RPMI7951 (cell line): Measurements from ENCODE around the gene SH3BP2. TPM values are rescaled to one million over a fixed set of nuclear protein-coding genes. Genes with fewer than 3 reads are reported as not detected.

Experiments used
- DNase-seq: peaks from one replicate; pipeline ENCODE4 v3.0.0-alpha.2; 2012; ENCODE audit warnings: low read depth
- total RNA-seq: library from RNA; depleted of rRNA; stranded (reverse); fragments of >200 nt; shearing (Covaris generic); gene quantifications from 2 replicates; pipeline ENCODE4 v1.2.3, GENCODE V29; 2014

The SH3BP2 gene
- total RNA-seq, 1 experiment from 2014 or later, result 24.8 TPM

DNA sequence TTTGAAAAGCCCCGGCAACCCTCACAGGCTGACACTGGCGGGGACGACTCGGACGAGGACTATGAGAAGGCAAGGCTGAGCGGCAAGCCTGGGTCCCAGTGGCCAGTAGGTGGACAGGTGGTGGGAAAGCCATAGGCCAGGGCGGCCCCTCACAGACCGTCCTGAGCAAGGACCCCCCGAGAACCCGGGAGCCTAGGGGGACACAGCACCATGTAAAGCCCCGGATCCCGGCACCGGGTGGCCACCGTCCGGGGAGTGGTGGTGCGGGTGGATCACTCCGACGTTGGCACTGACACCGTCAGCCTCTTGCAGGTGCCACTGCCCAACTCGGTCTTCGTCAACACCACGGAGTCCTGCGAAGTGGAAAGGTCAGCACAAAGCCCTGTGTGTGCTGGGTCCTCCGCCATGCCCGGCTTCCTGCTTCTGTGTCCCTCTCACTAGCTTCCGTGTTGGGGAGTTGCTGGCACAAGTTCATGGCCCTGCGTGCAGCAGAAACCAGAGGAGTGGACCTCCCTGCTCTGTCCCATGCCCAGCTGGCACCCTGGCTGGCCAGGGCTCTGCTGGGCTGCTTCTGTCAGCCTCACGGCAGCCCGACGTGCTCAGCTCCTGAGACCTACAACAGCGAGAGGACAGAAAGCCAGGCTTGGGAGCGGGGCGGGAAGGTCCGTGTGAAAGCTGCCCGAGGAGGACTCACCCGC lies 38.9 kb downstream of the SH3BP2 start:
- DNase-seq, result no peak

DNA sequence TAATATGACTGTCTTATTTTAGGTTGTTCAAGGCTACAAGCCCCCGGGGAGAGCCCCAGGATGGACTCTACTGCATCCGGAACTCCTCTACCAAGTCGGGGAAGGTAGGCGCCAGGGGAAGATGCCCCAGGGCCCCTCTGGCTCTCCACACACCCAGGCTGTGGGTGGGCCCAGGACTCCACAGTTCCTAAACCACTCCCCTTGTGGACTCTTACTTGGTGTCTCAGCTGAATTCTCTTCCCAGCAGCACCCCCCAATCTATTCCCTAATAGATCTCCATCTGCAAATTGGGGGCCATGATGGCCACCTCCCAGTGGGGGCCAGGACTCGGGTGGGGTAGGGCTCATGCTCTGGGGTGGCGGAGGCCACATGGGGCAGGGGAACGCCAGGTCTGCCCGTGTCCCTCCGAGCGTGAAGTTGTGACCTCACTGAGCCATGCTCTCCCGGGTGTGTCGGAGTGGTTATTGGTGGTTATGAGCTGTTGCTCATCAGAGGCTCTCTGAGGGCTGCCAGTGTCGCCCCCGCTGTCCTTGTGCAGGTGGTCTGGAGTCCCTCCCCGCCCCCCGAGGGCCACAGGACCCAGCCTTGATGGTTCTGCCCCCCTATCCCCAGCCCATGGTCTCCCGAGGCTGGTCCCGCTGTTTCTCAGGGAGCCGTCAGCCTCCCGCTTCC lies 39.6 kb downstream of the SH3BP2 start:
- no peak for DNase-seq

GRCh38 chr4:2832981-2833670 lies 40.2 kb downstream of the SH3BP2 start:
- no peak for DNase-seq

- no peak for DNase-seq
Measured at GRCh38 chr4:2833671-2834000, 40.8 kb downstream of the SH3BP2 start.

DNA sequence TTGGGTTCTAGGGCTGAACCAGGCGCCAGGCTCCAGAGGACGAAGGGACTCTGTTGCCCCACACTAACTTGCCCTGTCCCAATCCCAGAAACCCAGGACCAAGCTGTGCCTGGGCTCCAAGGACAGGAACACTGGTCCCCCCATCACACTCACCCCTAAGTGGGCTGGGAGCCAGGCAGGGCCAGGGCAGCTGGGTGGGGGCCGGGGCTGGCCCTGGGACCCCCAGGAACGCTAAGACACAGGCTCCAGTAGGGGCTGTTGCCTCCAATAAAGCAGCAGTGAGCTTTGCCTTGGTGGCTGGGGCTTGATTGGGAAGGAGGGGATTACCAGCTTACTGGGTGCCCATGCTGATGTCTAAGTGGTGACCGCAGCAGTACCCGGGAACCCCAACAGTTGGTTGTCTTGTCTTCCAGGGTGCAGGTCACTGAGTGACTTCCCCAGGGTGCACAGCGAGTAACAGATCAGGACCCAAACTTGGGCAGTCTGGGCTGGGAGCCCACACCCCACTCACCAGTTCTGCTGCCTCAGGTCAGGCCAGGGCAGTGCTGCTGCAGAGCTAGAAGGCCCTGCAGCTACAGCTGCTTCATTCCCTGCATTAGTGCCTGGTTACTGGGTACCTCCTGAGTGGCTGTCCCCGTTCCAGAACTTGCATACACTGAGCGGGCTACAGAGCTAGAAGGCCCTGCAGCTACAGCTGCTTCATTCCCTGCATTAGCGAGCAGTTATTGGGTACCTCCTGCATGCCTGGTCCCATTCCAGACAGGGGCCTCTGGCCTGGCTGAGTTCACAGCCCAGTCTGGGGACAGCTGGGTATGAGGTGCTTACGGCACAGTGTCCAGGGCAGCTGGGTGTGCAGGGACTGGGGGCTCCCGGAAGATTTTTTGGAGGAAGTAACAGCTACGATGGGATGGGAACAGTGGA lies 41.4 kb downstream of the SH3BP2 start:
- DNase-seq, result no peak

GRCh38 chr4:2835978-2836377 lies 43.1 kb downstream of the SH3BP2 start:
- DNase-seq, result no peak

- DNase-seq, result no peak
Measured at GRCh38 chr4:2836391-2836859, 43.5 kb downstream of the SH3BP2 start.

- DNase-seq, result no peak
Measured at GRCh38 chr4:2837110-2837903, 44.4 kb downstream of the SH3BP2 start.

- no peak for DNase-seq
Measured at GRCh38 chr4:2837904-2838496, 45.1 kb downstream of the SH3BP2 start.

DNA sequence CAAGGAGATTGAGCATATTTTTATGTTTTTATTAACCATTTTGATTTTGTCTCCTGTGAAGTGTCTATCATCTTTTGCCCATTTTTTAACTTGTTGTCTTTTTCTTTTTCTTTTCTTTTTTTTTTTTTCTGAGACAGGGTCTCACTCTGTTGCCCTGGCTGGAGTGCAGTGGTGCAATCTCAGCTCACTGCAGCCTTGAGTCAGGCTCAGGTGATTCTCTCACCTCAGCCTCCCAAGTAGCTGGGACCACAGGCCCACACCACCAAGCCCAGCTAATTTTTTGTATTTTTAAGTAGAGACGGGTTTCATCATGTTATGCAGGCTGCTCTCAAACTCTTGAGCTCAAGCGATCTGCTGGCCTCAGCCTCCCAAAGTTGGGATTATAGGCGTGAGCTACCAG lies 46.2 kb downstream of the SH3BP2 start:
- no peak for DNase-seq

DNA sequence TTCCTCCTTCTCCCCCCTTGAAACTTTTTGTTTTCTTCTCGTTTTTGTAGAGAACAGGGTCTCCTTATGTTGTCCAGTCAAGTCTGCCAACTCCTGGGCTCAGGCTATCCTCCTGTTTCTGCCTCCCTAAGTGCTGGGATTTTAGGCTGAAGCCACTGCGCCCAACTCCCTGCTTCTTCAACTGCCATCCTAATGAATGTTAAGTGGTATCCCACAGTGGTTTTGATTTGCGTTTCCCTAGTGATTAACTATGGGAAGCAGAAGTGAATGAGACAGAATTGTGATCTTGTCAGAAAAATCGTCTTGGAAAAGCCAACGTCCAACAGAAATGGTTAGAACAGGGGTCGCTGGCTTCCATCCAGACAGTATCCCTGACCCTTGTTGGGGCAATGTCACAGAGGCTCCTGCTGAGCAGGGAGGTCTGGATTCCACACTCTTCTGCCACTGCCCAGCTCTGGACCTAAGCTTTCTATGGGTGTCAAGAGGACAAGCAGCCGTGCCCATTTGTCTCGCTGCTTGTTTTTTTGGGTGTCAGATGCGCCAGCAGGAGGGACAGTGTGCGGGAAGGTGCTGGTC lies 49.9 kb downstream of the SH3BP2 start:
- DNase-seq, result peak; percentile 24

DNA sequence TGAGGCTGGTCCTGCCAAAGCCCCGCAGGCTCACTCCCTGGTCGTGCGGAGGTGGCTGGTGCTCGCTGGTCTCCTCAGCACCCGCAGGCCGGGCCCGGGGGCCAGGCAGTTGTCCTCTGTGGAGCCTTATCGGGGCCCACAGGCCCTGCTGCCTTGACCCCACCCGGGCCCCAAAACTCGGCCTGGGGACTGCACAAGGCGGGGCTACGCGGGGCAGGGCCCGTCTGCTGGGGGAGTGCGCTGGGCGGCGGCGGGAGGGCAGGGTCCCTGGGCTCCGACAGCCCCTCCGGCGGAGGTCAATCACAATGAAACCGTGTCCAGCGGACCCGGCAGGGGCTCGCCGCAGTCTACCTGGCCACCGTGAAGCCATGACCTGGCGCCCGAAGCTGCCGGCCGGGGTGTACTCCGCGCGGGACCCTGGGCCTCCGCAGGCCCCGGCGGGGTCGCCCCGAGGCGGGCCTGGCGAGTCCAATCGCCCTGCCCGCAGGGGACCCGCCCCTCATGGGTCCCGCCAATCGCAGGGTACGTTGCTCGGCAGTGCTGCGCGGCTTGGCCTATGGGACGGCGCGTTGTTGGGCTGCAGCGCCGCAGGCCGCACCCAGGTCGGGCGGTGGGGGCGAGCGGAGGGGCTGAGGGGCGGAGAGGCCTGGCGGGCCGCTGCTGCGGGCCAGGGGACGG lies 50.5 kb downstream of the SH3BP2 start, which contains the start of gene ADD1:
Gene ADD1 (plus strand): TSS at position 582 of the 678 bp plus-strand sequence. CDS start 32,072 bp downstream, outside the sequence.
- peak; percentile 81 for DNase-seq

- DNase-seq, result peak; percentile 38
Measured at GRCh38 chr4:2843941-2844584, 51.2 kb downstream of the SH3BP2 start.

- DNase-seq, result no peak
Measured at GRCh38 chr4:2846172-2846571, 53.3 kb downstream of the SH3BP2 start.

DNA sequence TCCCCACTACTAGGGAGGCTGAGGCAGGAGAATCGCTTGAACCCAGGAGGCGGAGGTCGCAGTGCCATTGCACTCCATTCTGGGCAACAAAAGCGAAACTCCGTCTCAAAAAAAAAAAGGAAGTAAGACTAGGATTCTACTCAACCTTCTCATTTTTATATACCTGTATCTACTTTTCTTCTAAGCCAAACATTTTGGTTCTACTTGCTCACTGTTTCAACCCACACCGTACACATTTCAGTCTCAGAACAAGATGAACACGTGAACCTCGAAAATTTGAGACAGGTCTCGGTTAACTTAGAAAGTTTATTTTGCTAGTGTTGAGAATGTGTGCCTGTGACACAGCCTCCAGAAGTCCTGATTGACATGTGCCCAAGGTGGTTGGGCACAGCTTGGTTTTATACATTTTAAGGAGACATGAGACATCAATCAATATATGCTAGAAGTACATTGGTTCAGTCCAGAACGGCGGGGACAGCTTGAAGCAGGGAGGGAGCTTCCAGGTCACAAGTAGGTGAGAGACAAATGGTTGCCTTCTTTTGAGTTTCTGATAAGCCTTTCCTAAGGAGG lies 54.5 kb downstream of the SH3BP2 start:
- no peak for DNase-seq

DNA sequence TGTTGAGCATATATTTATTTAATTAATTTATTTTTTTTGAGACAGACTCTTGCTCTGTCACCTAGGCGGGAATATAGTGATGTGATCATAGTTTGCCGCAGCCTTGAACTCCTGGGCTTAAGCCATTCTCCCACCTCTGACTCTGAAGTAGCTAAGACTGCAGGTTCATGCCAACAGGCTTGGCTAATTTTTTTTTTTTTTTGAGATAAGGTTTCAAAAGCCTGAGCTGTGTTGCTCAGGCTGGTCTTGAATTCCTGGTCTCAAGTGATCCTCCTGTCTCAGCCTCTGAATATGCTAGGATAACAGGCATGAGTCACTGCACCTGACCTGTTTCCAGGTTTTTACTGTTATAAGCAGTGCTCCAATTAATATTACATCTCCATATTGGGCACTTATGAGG lies 55.6 kb downstream of the SH3BP2 start:
- no peak for DNase-seq

DNA sequence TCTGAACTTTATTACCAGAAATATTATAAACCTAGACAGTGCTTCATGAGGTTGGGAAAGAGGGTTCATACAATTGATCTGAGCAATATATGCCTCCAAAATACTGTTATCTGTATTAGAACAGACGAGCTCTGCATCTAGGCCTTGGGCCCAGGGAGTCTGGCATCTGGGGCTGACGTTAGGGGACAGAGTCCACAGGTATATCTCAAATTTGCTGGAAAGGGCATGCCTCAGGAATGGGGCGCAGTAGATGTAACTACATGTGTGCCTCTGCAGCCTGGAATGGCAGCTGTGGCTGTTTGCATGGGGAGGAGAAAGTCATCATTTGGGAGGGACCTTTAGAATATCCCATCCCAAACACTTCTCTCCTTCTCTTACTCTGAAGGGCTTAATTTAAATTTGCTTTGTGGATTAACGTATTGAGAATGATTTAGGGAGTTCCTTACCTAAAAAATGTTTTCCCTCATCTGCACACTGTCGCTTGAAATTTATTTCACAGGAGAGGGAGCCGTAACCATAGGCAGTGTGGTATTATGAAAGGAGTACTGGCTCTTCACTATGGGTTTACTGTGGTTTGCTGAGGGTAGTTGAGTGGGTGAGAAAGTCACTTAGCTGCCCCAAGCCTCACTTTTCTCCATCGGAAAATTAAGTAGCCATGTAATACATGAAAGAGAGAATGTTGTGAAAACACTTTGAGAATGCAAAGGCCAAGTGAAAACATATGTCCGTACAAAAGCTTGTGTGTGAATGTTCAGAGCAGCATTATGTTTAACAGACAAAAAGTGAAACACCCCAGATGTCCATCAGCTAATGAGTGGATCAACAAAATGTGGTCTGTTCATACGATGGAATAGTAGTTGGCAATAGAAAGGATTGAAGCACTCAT lies 56.6 kb downstream of the SH3BP2 start:
- no peak for DNase-seq
